Measurements from ENCODE around the gene DEK. TPM values are rescaled to one million over a fixed set of nuclear protein-coding genes. Genes with fewer than 3 reads are reported as not detected.

The DEK gene
- total RNA-seq, 1 donor from 2014 or later = 78.5 TPM

- no peak overlapping the region for H3K4me3 ChIP-seq
- ATAC-seq (no peak), DNase-seq (no peak)
- intact Hi-C loops (cut with DNase I) = no loop called here
- H3K36me3 ChIP-seq = peaks cover 77% of the 10 kb centered on the region
- H3K4me1 ChIP-seq = no peaks in the 10 kb centered on the region
- H3K27me3 ChIP-seq (ENCODE audit: low read depth) = no peaks in the 10 kb centered on the region
- H3K9me3 ChIP-seq = no peaks in the 10 kb centered on the region
- TF ChIP-seq CTCF (IDR thresholded peaks at IDR 0.05) = no peak
- no peak overlapping the region for H3K27ac ChIP-seq
These were observed 20.9 kb downstream of the DEK start for GRCh38 chr6:18243302-18243893.

GRCh38 chr6:18242062-18242851 lies 22.1 kb downstream of the DEK start:
- Histone ChIP-seq H3K4me1 (no peaks in the 10 kb centered on the region), H3K36me3 (peaks cover 76% of the 10 kb centered on the region), H3K9me3 (no peaks in the 10 kb centered on the region), H3K4me3 (no peak overlapping the region), H3K27me3 (ENCODE audit: low read depth) (no peaks in the 10 kb centered on the region), H3K27ac (no peak overlapping the region)
- DNase-seq (no peak), ATAC-seq (no peak)
- intact Hi-C loops (cut with DNase I) = no loop called here
- no peak for TF ChIP-seq CTCF (IDR thresholded peaks at IDR 0.05)

GRCh38 chr6:18241208-18242038 lies 22.9 kb downstream of the DEK start:
- Histone ChIP-seq H3K27me3 (ENCODE audit: low read depth) (no peaks in the 10 kb centered on the region), H3K27ac (no peak overlapping the region), H3K4me3 (no peak overlapping the region), H3K36me3 (peaks cover 76% of the 10 kb centered on the region), H3K9me3 (no peaks in the 10 kb centered on the region), H3K4me1 (no peaks in the 10 kb centered on the region)
- intact Hi-C loops (cut with DNase I) = no loop called here
- TF ChIP-seq CTCF (IDR thresholded peaks at IDR 0.05) = no peak
- no peak for DNase-seq
- no peak for ATAC-seq

- DNase-seq (no peak), ATAC-seq (no peak)
- Histone ChIP-seq H3K9me3 (no peaks in the 10 kb centered on the region), H3K36me3 (peaks cover 78% of the 10 kb centered on the region), H3K4me1 (no peaks in the 10 kb centered on the region), H3K4me3 (no peak overlapping the region), H3K27me3 (ENCODE audit: low read depth) (no peaks in the 10 kb centered on the region), H3K27ac (no peak overlapping the region)
- no peak for TF ChIP-seq CTCF (IDR thresholded peaks at IDR 0.05)
- intact Hi-C loops (cut with DNase I) = no loop called here
These were observed 24.1 kb downstream of the DEK start for GRCh38 chr6:18240230-18240629.

- no peaks in the 10 kb centered on the region for H3K4me1 ChIP-seq
- H3K4me3 ChIP-seq = no peak overlapping the region
- intact Hi-C loops (cut with DNase I) = no loop called here
- H3K27ac ChIP-seq = no peak overlapping the region
- no peak for DNase-seq
- H3K36me3 ChIP-seq = peaks cover 62% of the 10 kb centered on the region
- H3K9me3 ChIP-seq = peaks cover 7% of the 10 kb centered on the region
- H3K27me3 ChIP-seq (ENCODE audit: low read depth) = no peaks in the 10 kb centered on the region
- TF ChIP-seq CTCF (IDR thresholded peaks at IDR 0.05) = no peak
- no peak for ATAC-seq
These were observed 27.2 kb downstream of the DEK start for GRCh38 chr6:18237167-18237566.
